Measurements from ENCODE around the gene TAOK3.
A peak's percentile ranks its signal among the peaks of the same experiment; 100 is the strongest.

The TAOK3 gene

GRCh38 chr12:118373616-118374015 is 909 bp upstream of the TAOK3 start:
- DNase-seq (ENCODE audit: extremely low read depth, low read depth): no peak
- no peak for TF ChIP-seq CTCF (IDR thresholded peaks at IDR 0.05; ENCODE audit: low read depth, low read length, missing control alignments)
- H3K4me3 ChIP-seq (replicated peaks; ENCODE audit: low read depth, low read length): peak overlapping the region; percentile 90

- peak overlapping the region; percentile 90 for H3K4me3 ChIP-seq (replicated peaks; ENCODE audit: low read depth, low read length)
- DNase-seq (ENCODE audit: extremely low read depth, low read depth): no peak
- TF ChIP-seq CTCF (IDR thresholded peaks at IDR 0.05; ENCODE audit: low read depth, low read length, missing control alignments): no peak
These were observed 1.1 kb downstream of the TAOK3 start for GRCh38 chr12:118371321-118372282.

- no peak for DNase-seq (ENCODE audit: extremely low read depth, low read depth)
- H3K4me3 ChIP-seq (replicated peaks; ENCODE audit: low read depth, low read length): peak overlapping the region; percentile 90
- no peak for TF ChIP-seq CTCF (IDR thresholded peaks at IDR 0.05; ENCODE audit: low read depth, low read length, missing control alignments)
These were observed 2.1 kb downstream of the TAOK3 start for GRCh38 chr12:118370601-118371000.

GRCh38 chr12:118368821-118369220 is 3.9 kb downstream of the TAOK3 start:
- no peak for DNase-seq (ENCODE audit: extremely low read depth, low read depth)
- no peak overlapping the region for H3K4me3 ChIP-seq (replicated peaks; ENCODE audit: low read depth, low read length)
- no peak for TF ChIP-seq CTCF (IDR thresholded peaks at IDR 0.05; ENCODE audit: low read depth, low read length, missing control alignments)

GRCh38 chr12:118361889-118362288 is 10.8 kb downstream of the TAOK3 start:
- no peak for DNase-seq (ENCODE audit: extremely low read depth, low read depth)
- no peak for TF ChIP-seq CTCF (IDR thresholded peaks at IDR 0.05; ENCODE audit: low read depth, low read length, missing control alignments)
- H3K4me3 ChIP-seq (replicated peaks; ENCODE audit: low read depth, low read length): no peak overlapping the region

GRCh38 chr12:118361092-118361404 is 11.7 kb downstream of the TAOK3 start:
- no peak for TF ChIP-seq CTCF (IDR thresholded peaks at IDR 0.05; ENCODE audit: low read depth, low read length, missing control alignments)
- no peak overlapping the region for H3K4me3 ChIP-seq (replicated peaks; ENCODE audit: low read depth, low read length)
- DNase-seq (ENCODE audit: extremely low read depth, low read depth): no peak

All from HFF-Myc (cell line).